ENCODE measurements around the gene CTNNA1.

Gene CTNNA1

GRCh38 chr5:138926257-138926656 is 173.0 kb downstream of the CTNNA1 start:
- no peaks in the 10 kb centered on the region for H3K9me3 Mint-ChIP-seq
- H3K27me3 Mint-ChIP-seq (ENCODE audit: low read depth, poor library complexity), result no peaks in the 10 kb centered on the region
- TF ChIP-seq CTCF (IDR thresholded peaks at IDR 0.05), result no peak
- H3K4me1 Mint-ChIP-seq, result peaks cover 9% of the 10 kb centered on the region
- peaks cover 66% of the 10 kb centered on the region for H3K36me3 Mint-ChIP-seq (ENCODE audit: low read depth)
- H3K27ac Mint-ChIP-seq, result peak overlapping the region; percentile 28
- DNase-seq, result no peak
- H3K4me3 Mint-ChIP-seq, result no peak overlapping the region

GRCh38 chr5:138926688-138927448 is 173.6 kb downstream of the CTNNA1 start:
- Mint-ChIP-seq H3K27ac (peak overlapping the region; percentile 28), H3K27me3 (ENCODE audit: low read depth, poor library complexity) (no peaks in the 10 kb centered on the region), H3K4me1 (peaks cover 15% of the 10 kb centered on the region), H3K4me3 (no peak overlapping the region), H3K9me3 (no peaks in the 10 kb centered on the region), H3K36me3 (ENCODE audit: low read depth) (peaks cover 71% of the 10 kb centered on the region)
- TF ChIP-seq CTCF (IDR thresholded peaks at IDR 0.05), result no peak
- DNase-seq, result no peak

GRCh38 chr5:138927544-138927943 is 174.3 kb downstream of the CTNNA1 start:
- H3K27me3 Mint-ChIP-seq (ENCODE audit: low read depth, poor library complexity), result no peaks in the 10 kb centered on the region
- peak overlapping the region; percentile 18 for H3K27ac Mint-ChIP-seq
- no peak overlapping the region for H3K4me3 Mint-ChIP-seq
- H3K4me1 Mint-ChIP-seq, result peaks cover 13% of the 10 kb centered on the region
- TF ChIP-seq CTCF (IDR thresholded peaks at IDR 0.05), result no peak
- peaks cover 77% of the 10 kb centered on the region for H3K36me3 Mint-ChIP-seq (ENCODE audit: low read depth)
- no peaks in the 10 kb centered on the region for H3K9me3 Mint-ChIP-seq
- no peak for DNase-seq

- no peaks in the 10 kb centered on the region for H3K27me3 Mint-ChIP-seq (ENCODE audit: low read depth, poor library complexity)
- H3K4me3 Mint-ChIP-seq, result no peak overlapping the region
- peaks cover 13% of the 10 kb centered on the region for H3K4me1 Mint-ChIP-seq
- peaks cover 82% of the 10 kb centered on the region for H3K36me3 Mint-ChIP-seq (ENCODE audit: low read depth)
- H3K9me3 Mint-ChIP-seq, result no peaks in the 10 kb centered on the region
- no peak for DNase-seq
- no peak for TF ChIP-seq CTCF (IDR thresholded peaks at IDR 0.05)
- peak overlapping the region; percentile 28 for H3K27ac Mint-ChIP-seq
These were observed 174.8 kb downstream of the CTNNA1 start for GRCh38 chr5:138927979-138928378.

- TF ChIP-seq CTCF (IDR thresholded peaks at IDR 0.05), result no peak
- Mint-ChIP-seq H3K36me3 (ENCODE audit: low read depth) (peaks cover 87% of the 10 kb centered on the region), H3K9me3 (no peaks in the 10 kb centered on the region), H3K27me3 (ENCODE audit: low read depth, poor library complexity) (no peaks in the 10 kb centered on the region), H3K4me1 (peaks cover 17% of the 10 kb centered on the region), H3K27ac (no peak overlapping the region), H3K4me3 (no peak overlapping the region)
- no peak for DNase-seq
These were observed 176.3 kb downstream of the CTNNA1 start for GRCh38 chr5:138929571-138929955.
